ENCODE data around the gene LUC7L2.

DNA sequence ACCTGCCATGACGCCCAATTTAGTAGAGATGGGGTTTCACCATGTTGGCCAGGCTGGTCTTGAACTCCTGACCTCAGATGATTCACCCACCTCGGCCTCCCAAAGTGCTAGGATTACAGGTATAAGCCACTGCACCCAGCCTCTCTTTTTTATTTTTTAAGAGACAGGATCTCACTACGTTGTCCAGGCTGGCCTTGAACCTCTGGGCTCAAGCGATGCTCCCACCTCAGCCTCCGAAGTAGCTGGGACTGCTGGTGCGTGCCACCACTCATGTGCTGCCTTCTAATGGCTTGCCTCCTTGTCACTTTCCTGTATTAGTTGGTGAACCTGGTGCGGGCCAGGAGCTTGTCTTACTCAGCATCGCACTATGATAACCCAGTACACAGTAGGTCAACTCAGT, 96.8 kb downstream of the LUC7L2 start:
- TF ChIP-seq CTCF (IDR thresholded peaks at IDR 0.05; ENCODE audit: low read length) (no peak), EZH2 (optimal IDR thresholded peaks at IDR 0.05; ENCODE audit: low read depth, low read length) (no peak), EZH2phosphoT487 (IDR thresholded peaks at IDR 0.05; ENCODE audit: low read length) (no peak)

All from MM.1S (cell line).